Activated CD4-positive, alpha-beta T cell treated with anti-CD3 and anti-CD28 coated beads for 1 hour (primary cell): ENCODE measurements around the gene NTN1.
"Not testable (repeated sequence)": the region's sequence is repeated elsewhere in the genome, so short reads cannot be mapped to it uniquely, and the experiment has no call there.

Experiments
- DNase-seq: peaks from one replicate; pipeline ENCODE4 v3.0.0-alpha.2; 2020

Gene NTN1

GRCh38 chr17:9257630-9257965 lies 236.3 kb downstream of the NTN1 start:
- DNase-seq: not testable (repeated sequence)

GRCh38 chr17:9258115-9259015 lies 237.1 kb downstream of the NTN1 start:
- no peak for DNase-seq

DNA sequence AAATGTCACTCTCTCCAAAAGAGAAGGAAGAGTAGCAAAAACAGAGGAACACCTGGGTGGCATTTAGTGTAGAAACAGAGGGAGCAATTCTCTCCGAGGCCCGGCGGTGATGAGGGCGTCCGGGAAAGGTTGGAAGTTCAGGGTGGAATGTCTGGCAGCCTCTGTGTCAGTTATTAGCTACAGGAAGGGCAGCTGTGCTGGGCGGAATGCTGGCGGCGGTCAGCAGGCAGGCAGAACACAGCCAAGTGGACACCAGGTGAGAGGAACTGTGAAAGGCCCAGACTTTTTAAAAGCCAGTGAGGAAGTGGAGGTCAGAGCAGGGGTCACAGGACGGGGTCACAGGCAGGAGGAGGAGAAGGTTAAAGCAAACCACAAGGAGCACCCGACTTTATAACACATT lies 238.1 kb downstream of the NTN1 start:
- no peak for DNase-seq

GRCh38 chr17:9261081-9262012 lies 240.0 kb downstream of the NTN1 start:
- no peak for DNase-seq

- DNase-seq: no peak
These were observed 244.8 kb downstream of the NTN1 start for GRCh38 chr17:9266031-9266680.

GRCh38 chr17:9266697-9267117 lies 245.4 kb downstream of the NTN1 start:
- DNase-seq: no peak

DNA sequence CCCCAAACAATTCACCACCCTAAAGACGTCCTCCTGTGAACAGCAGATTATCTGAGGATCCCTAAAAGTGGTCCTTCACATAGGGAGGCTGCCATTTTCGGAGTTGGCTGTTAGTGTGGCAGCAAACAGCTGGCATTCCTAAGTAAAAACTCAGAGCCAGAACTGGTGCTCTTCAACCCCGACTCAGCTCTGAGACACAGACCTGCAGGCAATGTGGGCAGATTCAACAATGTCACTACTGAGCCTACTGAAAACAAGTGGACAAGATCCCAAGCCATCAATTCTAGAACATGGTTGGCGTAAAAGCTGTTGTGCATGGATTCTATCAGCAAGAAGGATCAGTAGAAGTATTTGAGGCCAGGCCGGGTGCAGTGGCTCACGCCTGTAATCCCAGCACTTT lies 247.2 kb downstream of the NTN1 start:
- no peak for DNase-seq

- DNase-seq: no peak
These were observed 248.2 kb downstream of the NTN1 start for GRCh38 chr17:9269350-9270035.

DNA sequence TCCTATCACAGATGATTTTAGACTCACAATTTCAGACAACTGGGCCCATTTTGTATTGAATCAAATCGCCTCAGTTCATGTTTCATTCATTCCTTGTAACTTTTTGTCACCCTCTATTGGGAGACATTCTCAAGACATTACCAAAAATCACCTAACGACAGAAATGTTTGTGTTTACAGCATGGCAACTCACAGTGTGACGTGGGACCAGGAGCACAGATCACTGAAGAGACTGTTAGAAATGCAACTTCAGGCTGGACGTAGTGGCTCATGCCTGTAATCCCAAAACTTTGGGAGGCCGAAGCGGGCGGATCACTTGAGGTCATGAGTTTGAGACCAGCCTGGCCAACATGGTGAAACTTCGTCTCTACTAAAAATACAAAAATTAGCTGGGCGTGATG lies 249.6 kb downstream of the NTN1 start:
- DNase-seq: no peak

DNA sequence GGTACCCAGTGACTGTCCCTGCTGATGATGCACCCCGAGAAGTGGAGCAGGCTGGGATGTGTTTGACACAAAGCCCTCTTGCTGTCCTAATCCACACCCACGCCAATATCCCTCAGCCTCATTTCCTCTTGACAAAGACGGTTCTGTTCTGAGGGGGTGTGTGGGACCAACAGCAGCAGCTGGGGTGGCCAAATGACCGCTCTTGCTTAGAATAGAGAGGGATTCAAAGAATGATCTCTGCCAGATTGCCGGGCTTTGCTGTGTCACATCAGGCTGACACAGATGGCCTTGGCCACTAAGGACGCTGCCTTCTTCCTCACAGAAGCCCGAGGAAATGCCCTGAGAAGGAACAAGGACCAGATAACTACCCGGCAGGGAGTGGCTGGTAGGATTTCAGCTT lies 250.7 kb downstream of the NTN1 start:
- no peak for DNase-seq

- no peak for DNase-seq
These were observed 251.3 kb downstream of the NTN1 start for GRCh38 chr17:9272501-9273200.

GRCh38 chr17:9273428-9274391 lies 252.4 kb downstream of the NTN1 start:
- no peak for DNase-seq

GRCh38 chr17:9274973-9275372 lies 253.7 kb downstream of the NTN1 start:
- DNase-seq: no peak

- DNase-seq: no peak
These were observed 258.6 kb downstream of the NTN1 start for GRCh38 chr17:9279893-9280292.

DNA sequence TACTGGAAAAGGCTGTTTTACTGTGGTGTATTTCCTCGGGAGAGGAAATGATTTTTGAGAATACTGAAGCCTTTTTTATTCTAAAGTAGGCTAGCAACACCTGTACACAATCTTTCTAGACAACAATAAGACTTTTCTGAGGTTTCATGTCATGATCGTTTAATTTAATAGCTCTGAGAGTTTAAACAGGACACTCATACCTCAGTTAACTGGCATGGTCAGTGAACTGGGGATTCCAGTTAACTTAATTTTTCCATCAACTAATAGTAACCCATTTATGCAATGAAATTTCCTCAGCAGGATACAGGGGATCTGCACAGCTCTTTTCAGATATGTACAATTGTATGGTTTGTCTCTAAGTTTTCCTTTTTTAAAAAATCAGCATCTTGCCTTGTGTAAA lies 262.6 kb downstream of the NTN1 start:
- no peak for DNase-seq

- DNase-seq: no peak
These were observed 263.6 kb downstream of the NTN1 start for GRCh38 chr17:9284884-9285283.

DNA sequence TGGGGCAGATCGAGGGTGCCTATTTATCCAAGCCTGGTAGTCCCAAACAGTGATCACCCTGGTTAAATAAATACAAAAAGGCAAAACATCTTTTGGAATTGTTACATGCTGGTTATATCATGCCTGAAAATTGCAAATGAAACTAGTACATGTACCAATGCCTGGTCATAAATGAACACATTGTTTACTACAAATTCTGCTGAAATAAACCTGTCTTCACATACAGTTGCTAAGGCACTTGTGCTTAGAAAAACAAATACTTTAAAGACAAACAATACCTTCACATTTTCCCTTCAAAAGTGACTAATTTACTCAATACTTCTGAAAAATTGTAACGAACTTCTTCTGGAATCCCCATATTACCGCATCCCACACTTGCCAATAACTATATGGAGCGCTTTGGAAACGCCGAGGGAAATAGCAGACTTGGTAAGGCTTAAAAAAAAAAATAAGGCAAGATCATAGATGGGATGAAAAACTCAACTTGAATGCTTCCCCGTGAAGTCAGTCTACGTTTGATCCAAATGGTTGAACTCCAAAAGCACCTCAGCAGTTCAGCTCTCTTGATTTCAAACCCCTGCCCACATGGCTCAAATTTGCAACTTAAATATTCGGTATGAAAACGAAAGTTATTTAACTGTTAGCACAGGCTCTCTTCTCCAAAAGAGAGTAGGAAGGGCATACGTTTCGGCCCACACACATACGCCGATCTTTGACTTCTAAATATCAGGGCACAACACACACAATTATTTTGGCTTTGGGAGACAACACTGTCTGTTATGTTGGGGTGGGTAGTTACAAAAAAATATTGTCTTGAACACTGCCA lies 264.5 kb downstream of the NTN1 start:
- DNase-seq: no peak

DNA sequence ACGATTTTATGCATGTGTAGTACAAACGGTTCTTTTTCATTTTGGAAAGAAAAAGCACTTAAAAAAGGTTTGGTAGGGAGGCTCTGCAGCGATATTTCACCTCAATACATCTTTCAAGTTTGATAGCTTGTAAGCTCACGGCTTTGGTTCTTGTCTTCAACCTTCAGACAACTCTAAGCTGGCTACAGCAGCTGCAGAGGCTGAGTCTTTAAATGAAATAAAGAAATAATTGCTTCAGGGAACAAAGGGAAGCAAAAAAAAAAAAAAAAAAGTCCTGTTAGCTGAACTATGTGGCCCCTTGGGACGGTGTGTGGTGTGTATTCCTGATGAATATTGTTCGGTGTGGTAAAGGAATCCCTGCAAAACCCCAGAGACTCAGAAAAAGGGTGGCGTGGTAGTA lies 265.1 kb downstream of the NTN1 start:
- DNase-seq: no peak

GRCh38 chr17:9287306-9287705 lies 266.0 kb downstream of the NTN1 start:
- no peak for DNase-seq

DNA sequence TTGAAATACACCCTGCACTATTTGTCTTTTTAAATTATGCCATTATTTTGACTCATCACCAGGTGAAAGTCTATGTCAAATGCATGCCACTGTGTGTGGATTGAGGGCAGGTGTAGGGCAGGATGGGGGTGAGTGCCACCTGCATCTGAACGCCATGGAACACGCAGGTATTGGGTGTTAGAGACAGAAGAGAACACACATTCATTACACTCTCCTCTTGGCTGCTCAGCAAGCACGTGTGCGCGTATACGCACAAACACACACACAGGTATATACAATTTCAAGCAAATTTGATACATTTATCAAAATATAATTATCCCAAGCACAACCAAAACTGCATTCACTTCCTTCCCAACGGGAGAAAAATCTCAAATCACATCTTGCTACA lies 268.9 kb downstream of the NTN1 start:
- no peak for DNase-seq
